ENCODE measurements around the gene RAD52. TPM values are rescaled to one million over a fixed set of nuclear protein-coding genes. Genes with fewer than 3 reads are reported as not detected.

Gene RAD52
- polyA plus RNA-seq, 1 donor from 2014 or later, result 25.5 TPM

DNA sequence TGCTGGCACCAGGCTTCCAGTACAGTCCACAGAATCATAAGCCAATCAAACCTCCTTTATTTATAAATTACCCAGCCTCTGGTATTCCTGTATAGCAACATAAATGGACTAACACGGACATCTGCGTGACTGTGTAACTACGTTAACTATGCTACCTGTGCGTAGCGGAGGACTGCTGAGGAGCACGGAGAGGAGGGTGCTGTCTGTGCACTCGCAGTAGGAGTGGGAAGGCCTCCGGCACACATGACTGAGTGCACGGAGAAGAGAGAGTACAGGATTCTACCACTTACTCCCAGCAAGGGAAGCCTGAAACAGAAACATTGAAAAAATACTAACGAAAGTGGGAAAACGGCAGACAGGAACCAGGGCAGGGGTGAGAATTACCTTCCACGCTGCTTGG is 22.9 kb downstream of the RAD52 start:
- no peaks in the 10 kb centered on the region for H3K9me2 ChIP-seq (ENCODE audit: insufficient read depth, low read length)
- H3K36me3 ChIP-seq (ENCODE audit: insufficient read depth, low read length), result no peaks in the 10 kb centered on the region
- no peaks in the 10 kb centered on the region for H3K9me3 ChIP-seq (ENCODE audit: low read length)
- no peak overlapping the region for H3K27ac ChIP-seq (ENCODE audit: low read length)
- TF ChIP-seq, protein P1, sequence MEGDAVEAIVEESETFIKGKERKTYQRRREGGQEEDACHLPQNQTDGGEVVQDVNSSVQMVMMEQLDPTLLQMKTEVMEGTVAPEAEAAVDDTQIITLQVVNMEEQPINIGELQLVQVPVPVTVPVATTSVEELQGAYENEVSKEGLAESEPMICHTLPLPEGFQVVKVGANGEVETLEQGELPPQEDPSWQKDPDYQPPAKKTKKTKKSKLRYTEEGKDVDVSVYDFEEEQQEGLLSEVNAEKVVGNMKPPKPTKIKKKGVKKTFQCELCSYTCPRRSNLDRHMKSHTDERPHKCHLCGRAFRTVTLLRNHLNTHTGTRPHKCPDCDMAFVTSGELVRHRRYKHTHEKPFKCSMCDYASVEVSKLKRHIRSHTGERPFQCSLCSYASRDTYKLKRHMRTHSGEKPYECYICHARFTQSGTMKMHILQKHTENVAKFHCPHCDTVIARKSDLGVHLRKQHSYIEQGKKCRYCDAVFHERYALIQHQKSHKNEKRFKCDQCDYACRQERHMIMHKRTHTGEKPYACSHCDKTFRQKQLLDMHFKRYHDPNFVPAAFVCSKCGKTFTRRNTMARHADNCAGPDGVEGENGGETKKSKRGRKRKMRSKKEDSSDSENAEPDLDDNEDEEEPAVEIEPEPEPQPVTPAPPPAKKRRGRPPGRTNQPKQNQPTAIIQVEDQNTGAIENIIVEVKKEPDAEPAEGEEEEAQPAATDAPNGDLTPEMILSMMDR (IDR thresholded peaks at IDR 0.05; ENCODE audit: poor library complexity, severe bottlenecking), result no peak
- TF ChIP-seq, protein P2, sequence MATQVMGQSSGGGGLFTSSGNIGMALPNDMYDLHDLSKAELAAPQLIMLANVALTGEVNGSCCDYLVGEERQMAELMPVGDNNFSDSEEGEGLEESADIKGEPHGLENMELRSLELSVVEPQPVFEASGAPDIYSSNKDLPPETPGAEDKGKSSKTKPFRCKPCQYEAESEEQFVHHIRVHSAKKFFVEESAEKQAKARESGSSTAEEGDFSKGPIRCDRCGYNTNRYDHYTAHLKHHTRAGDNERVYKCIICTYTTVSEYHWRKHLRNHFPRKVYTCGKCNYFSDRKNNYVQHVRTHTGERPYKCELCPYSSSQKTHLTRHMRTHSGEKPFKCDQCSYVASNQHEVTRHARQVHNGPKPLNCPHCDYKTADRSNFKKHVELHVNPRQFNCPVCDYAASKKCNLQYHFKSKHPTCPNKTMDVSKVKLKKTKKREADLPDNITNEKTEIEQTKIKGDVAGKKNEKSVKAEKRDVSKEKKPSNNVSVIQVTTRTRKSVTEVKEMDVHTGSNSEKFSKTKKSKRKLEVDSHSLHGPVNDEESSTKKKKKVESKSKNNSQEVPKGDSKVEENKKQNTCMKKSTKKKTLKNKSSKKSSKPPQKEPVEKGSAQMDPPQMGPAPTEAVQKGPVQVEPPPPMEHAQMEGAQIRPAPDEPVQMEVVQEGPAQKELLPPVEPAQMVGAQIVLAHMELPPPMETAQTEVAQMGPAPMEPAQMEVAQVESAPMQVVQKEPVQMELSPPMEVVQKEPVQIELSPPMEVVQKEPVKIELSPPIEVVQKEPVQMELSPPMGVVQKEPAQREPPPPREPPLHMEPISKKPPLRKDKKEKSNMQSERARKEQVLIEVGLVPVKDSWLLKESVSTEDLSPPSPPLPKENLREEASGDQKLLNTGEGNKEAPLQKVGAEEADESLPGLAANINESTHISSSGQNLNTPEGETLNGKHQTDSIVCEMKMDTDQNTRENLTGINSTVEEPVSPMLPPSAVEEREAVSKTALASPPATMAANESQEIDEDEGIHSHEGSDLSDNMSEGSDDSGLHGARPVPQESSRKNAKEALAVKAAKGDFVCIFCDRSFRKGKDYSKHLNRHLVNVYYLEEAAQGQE (IDR thresholded peaks at IDR 0.05; ENCODE audit: borderline replicate concordance), result no peak
- H2AFZ ChIP-seq (ENCODE audit: low read depth, low read length), result no peak overlapping the region
- no peaks in the 10 kb centered on the region for H3F3A ChIP-seq (ENCODE audit: insufficient read depth, low read length, poor library complexity, severe bottlenecking)
- no peak overlapping the region for H3K4me2 ChIP-seq (ENCODE audit: low read length)
- H3K79me2 ChIP-seq (replicated peaks; ENCODE audit: insufficient read depth, low read length), result no peaks in the 10 kb centered on the region
- no peaks in the 10 kb centered on the region for H3K27me3 ChIP-seq (ENCODE audit: insufficient read depth, low read depth, low read length)
- H3K9ac ChIP-seq (ENCODE audit: low read length), result no peak overlapping the region
- H4K20me1 ChIP-seq (ENCODE audit: insufficient read depth), result no peaks in the 10 kb centered on the region
- H3K4me3 ChIP-seq (ENCODE audit: low read length), result no peak overlapping the region

DNA sequence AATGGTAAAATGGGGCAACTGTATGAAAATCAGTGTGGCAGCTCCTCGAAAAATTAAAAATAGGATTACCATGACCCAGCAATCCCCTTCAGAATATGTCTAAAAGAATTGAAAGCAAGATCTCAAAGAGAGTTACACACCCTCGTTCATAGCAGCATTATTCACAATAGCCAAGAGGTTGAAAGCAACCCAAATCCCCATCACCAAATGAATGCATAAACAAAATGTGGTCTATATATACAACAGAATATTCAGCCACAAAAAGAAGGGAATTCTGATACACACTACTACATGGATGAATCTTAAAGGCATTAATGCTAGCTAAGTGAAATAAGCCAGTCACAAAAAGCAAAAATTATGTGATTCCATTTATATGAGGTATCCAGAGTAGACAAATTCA is 27.2 kb downstream of the RAD52 start:
- Histone ChIP-seq H3K9ac (ENCODE audit: low read length) (no peak overlapping the region), H3K79me2 (replicated peaks; ENCODE audit: insufficient read depth, low read length) (no peaks in the 10 kb centered on the region), H2AFZ (ENCODE audit: low read depth, low read length) (no peak overlapping the region), H3K27ac (ENCODE audit: low read length) (no peak overlapping the region), H4K20me1 (ENCODE audit: insufficient read depth) (no peaks in the 10 kb centered on the region), H3K4me2 (ENCODE audit: low read length) (no peak overlapping the region), H3K36me3 (ENCODE audit: insufficient read depth, low read length) (peaks cover under 1% of the 10 kb centered on the region), H3K9me3 (ENCODE audit: low read length) (no peaks in the 10 kb centered on the region), H3K4me3 (ENCODE audit: low read length) (no peak overlapping the region), H3K27me3 (ENCODE audit: insufficient read depth, low read depth, low read length) (no peaks in the 10 kb centered on the region), H3K9me2 (ENCODE audit: insufficient read depth, low read length) (no peaks in the 10 kb centered on the region), H3F3A (ENCODE audit: insufficient read depth, low read length, poor library complexity, severe bottlenecking) (no peaks in the 10 kb centered on the region)
- TF ChIP-seq, protein P1 (IDR thresholded peaks at IDR 0.05; ENCODE audit: poor library complexity, severe bottlenecking), result no peak
- TF ChIP-seq TAF1 (IDR thresholded peaks at IDR 0.05; ENCODE audit: low read depth) (no peak), EP300 (conservative IDR thresholded peaks at IDR 0.05; ENCODE audit: poor library complexity, severe bottlenecking) (no peak), SMC3 (conservative IDR thresholded peaks at IDR 0.05; ENCODE audit: poor library complexity) (no peak), MXI1 (conservative IDR thresholded peaks at IDR 0.05; ENCODE audit: poor library complexity, severe bottlenecking) (no peak), POLR2AphosphoS5 (IDR thresholded peaks at IDR 0.05) (no peak), RAD21 (conservative IDR thresholded peaks at IDR 0.05) (no peak), EZH2 (IDR thresholded peaks at IDR 0.05; ENCODE audit: borderline replicate concordance, insufficient read depth, low read length, poor library complexity, severe bottlenecking) (no peak)
- TF ChIP-seq, protein P2 (IDR thresholded peaks at IDR 0.05; ENCODE audit: borderline replicate concordance), result no peak

Data from neural cell (in vitro differentiated cells).